RCC 7860 (cell line): ENCODE results near the gene AAMP.
"Not testable (repeated sequence)": the region's sequence is repeated elsewhere in the genome, so short reads cannot be mapped to it uniquely, and the experiment has no call there.

ENCODE experiments used
- DNase-seq: peaks from one replicate; pipeline ENCODE4 v3.0.0-alpha.2; 2015; ENCODE audit warnings: low spot score
- FAIRE-seq: peaks from 2 replicates; lab custom pipeline; 2012; peaks lifted over from hg19 to GRCh38; lab: Jason Lieb, UNC

Gene AAMP

GRCh38 chr2:218269900-218270720 is at the start of gene AAMP, which contains the start of gene PNKD:
AAMP (minus strand) TSS chr2:218270137; CDS start chr2:218270086, 51 bp downstream.
PNKD (plus strand) TSS chr2:218270519; CDS start chr2:218270536, 17 bp downstream.
- DNase-seq (peak; percentile 99), FAIRE-seq (peak; percentile 93)

GRCh38 chr2:218318241-218318640 is 48.3 kb upstream of the AAMP start:
- DNase-seq (no peak), FAIRE-seq (no peak)

GRCh38 chr2:218317835-218318234 is 47.9 kb upstream of the AAMP start:
- FAIRE-seq (no peak), DNase-seq (no peak)

- no peak for FAIRE-seq
- DNase-seq, result no peak
Measured at GRCh38 chr2:218317303-218317630, 47.3 kb upstream of the AAMP start.

- DNase-seq, result no peak
- no peak for FAIRE-seq
Measured at GRCh38 chr2:218315397-218315796, 45.5 kb upstream of the AAMP start.

- DNase-seq, FAIRE-seq: not testable (repeated sequence)
Measured at GRCh38 chr2:218314764-218315163, 44.8 kb upstream of the AAMP start.

GRCh38 chr2:218313356-218313755 is 43.4 kb upstream of the AAMP start:
- no peak for FAIRE-seq
- DNase-seq, result no peak

- no peak for FAIRE-seq
- DNase-seq, result no peak
Measured at GRCh38 chr2:218312267-218312756, 42.4 kb upstream of the AAMP start.

- not testable (repeated sequence) for DNase-seq, FAIRE-seq
Measured at GRCh38 chr2:218311541-218312266, 41.8 kb upstream of the AAMP start.

- DNase-seq, result no peak
- no peak for FAIRE-seq
Measured at GRCh38 chr2:218310853-218311540, 41.1 kb upstream of the AAMP start.

- DNase-seq (no peak), FAIRE-seq (no peak)
Measured at GRCh38 chr2:218307415-218308090, 37.6 kb upstream of the AAMP start.

- no peak for FAIRE-seq
Measured at GRCh38 chr2:218306184-218306920, 36.4 kb upstream of the AAMP start.

GRCh38 chr2:218305383-218305782 is 35.4 kb upstream of the AAMP start:
- DNase-seq, result no peak
- no peak for FAIRE-seq

More at GRCh38 chr2:218306184-218306920, 36.4 kb upstream of the AAMP start:
- DNase-seq, result no peak

GRCh38 chr2:218301176-218301819 is 31.4 kb upstream of the AAMP start:
- DNase-seq (peak; percentile 71), FAIRE-seq (peak; percentile 67)

GRCh38 chr2:218300141-218300540 is 30.2 kb upstream of the AAMP start:
- no peak for DNase-seq
- FAIRE-seq, result no peak

GRCh38 chr2:218298314-218298875 is 28.5 kb upstream of the AAMP start:
- FAIRE-seq, result no peak
- no peak for DNase-seq

- DNase-seq (no peak), FAIRE-seq (no peak)
Measured at GRCh38 chr2:218296847-218297246, 26.9 kb upstream of the AAMP start.

- FAIRE-seq, result no peak
- no peak for DNase-seq
Measured at GRCh38 chr2:218296200-218296599, 26.3 kb upstream of the AAMP start.

- FAIRE-seq, result no peak
Measured at GRCh38 chr2:218295029-218295428, 25.1 kb upstream of the AAMP start.

More at GRCh38 chr2:218295029-218295428, 25.1 kb upstream of the AAMP start:
- no peak for DNase-seq
